ENCODE data around the gene ZNF649.

GRCh38 chr19:51927859-51928258 is 23.0 kb upstream of the ZNF649 start:
- TF ChIP-seq, protein P1, sequence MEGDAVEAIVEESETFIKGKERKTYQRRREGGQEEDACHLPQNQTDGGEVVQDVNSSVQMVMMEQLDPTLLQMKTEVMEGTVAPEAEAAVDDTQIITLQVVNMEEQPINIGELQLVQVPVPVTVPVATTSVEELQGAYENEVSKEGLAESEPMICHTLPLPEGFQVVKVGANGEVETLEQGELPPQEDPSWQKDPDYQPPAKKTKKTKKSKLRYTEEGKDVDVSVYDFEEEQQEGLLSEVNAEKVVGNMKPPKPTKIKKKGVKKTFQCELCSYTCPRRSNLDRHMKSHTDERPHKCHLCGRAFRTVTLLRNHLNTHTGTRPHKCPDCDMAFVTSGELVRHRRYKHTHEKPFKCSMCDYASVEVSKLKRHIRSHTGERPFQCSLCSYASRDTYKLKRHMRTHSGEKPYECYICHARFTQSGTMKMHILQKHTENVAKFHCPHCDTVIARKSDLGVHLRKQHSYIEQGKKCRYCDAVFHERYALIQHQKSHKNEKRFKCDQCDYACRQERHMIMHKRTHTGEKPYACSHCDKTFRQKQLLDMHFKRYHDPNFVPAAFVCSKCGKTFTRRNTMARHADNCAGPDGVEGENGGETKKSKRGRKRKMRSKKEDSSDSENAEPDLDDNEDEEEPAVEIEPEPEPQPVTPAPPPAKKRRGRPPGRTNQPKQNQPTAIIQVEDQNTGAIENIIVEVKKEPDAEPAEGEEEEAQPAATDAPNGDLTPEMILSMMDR (conservative IDR thresholded peaks at IDR 0.05; ENCODE audit: low read depth, low read length) = no peak
- TF ChIP-seq RAD21 (IDR thresholded peaks at IDR 0.05; ENCODE audit: low read length) (no peak), RFX5 (IDR thresholded peaks at IDR 0.05; ENCODE audit: low read depth, low read length) (no peak), POLR2A (IDR thresholded peaks at IDR 0.05; ENCODE audit: low read depth, low read length) (no peak), BHLHE40 (IDR thresholded peaks at IDR 0.05; ENCODE audit: low read depth, low read length) (no peak), SMC3 (IDR thresholded peaks at IDR 0.05; ENCODE audit: low read depth, low read length) (no peak), CHD1 (IDR thresholded peaks at IDR 0.05; ENCODE audit: low read depth, low read length) (no peak), MAFK (IDR thresholded peaks at IDR 0.05; ENCODE audit: low read depth, low read length) (no peak), RCOR1 (IDR thresholded peaks at IDR 0.05; ENCODE audit: insufficient replicate concordance, low read length) (no peak)

Measured in IMR-90 (cell line).